SU-DHL-6 (cell line): ENCODE results near the gene BCL2L11.

Experiments used
- H2AFZ ChIP-seq: fragments of 200-600 bp; sonication (generic); 2 replicates; pipeline ENCODE4 v1.6.1; 2014; ENCODE audit warnings: low read depth, mild to moderate bottlenecking, moderate library complexity, mixed read lengths, antibody characterized with exemption, low read length; ENCODE audit not compliant: severe bottlenecking
- H3F3A ChIP-seq: fragments of 200-600 bp; shearing (Covaris generic); 2 replicates; pipeline ENCODE4 v1.6.0; 2016; ENCODE audit warnings: antibody characterized with exemption, mild to moderate bottlenecking; ENCODE audit not compliant: insufficient read depth
- H3K27ac ChIP-seq: fragments of 200-600 bp; sonication (generic); 2 replicates; pipeline ENCODE4 v1.5.1; 2016; ENCODE audit warnings: low read depth, mild to moderate bottlenecking, low read length, moderate library complexity, mixed read lengths
- H3K27me3 ChIP-seq: fragments of 200-600 bp; sonication (generic), shearing (Covaris generic); 2 replicates; pipeline ENCODE4 v1.6.0; 2014; ENCODE audit warnings: mild to moderate bottlenecking, low read length
- H3K36me3 ChIP-seq: fragments of 200-600 bp; sonication (generic); 2 replicates; pipeline ENCODE4 v1.6.1; 2014; ENCODE audit warnings: mild to moderate bottlenecking, low read length, mixed read lengths
- H3K4me2 ChIP-seq: fragments of 300-600, 200-600 bp; shearing (Covaris generic), sonication (generic); 2 replicates; pipeline ENCODE4 v1.6.0; 2014; ENCODE audit warnings: low read length, low read depth, mild to moderate bottlenecking; ENCODE audit not compliant: poor library complexity, severe bottlenecking
- H3K4me3 ChIP-seq: fragments of 200-600 bp; sonication (generic); 2 replicates; pipeline ENCODE4 v1.5.1; 2014; ENCODE audit warnings: antibody characterized with exemption, low read length, mild to moderate bottlenecking, mixed read lengths; ENCODE audit not compliant: insufficient read depth, poor library complexity, severe bottlenecking
- H3K79me2 ChIP-seq: fragments of 200-600 bp; sonication (generic); 2 replicates; pipeline ENCODE4 v1.6.1; 2014; ENCODE audit warnings: mild to moderate bottlenecking, low read length, moderate library complexity; ENCODE audit not compliant: insufficient read depth
- H3K9ac ChIP-seq: fragments of 200-600 bp; sonication (generic); 2 replicates; pipeline ENCODE4 v1.7.0; 2014; ENCODE audit warnings: mild to moderate bottlenecking, low read length
- H3K9me2 ChIP-seq: fragments of 200-600 bp; sonication (generic); replicated peaks from 2 replicates; pipeline ENCODE4 v1.6.1; 2014; ENCODE audit warnings: low read length; ENCODE audit not compliant: insufficient read depth
- H3K9me3 ChIP-seq: fragments of 200-600 bp; sonication (generic); 2 replicates; pipeline ENCODE4 v1.6.1; 2014; ENCODE audit warnings: low read length, mixed read lengths; ENCODE audit not compliant: insufficient read depth
- H4K20me1 ChIP-seq: fragments of 200-600 bp; sonication (generic); 2 replicates; pipeline ENCODE4 v1.6.1; 2014; ENCODE audit warnings: low read depth, mild to moderate bottlenecking, antibody characterized with exemption, low read length, moderate library complexity, mixed read lengths
- CTCF ChIP-seq: fragments of 200-600 bp; sonication (generic); IDR thresholded peaks from one replicate; pipeline ENCODE4 v1.5.1; 2017; ENCODE audit warnings: antibody characterized with exemption, mild to moderate bottlenecking, low read length, moderate library complexity; ENCODE audit not compliant: insufficient read depth, poor library complexity, severe bottlenecking
- EZH2phosphoT487 ChIP-seq: fragments of 200-600 bp; sonication (generic), shearing (Covaris generic); conservative IDR thresholded peaks from 2 replicates; pipeline ENCODE4 v1.6.1; 2018; ENCODE audit warnings: mild to moderate bottlenecking, antibody characterized with exemption, low read length, moderate library complexity, mixed read lengths

Gene BCL2L11

GRCh38 chr2:111139637-111140317, 19.1 kb downstream of the BCL2L11 start:
- Histone ChIP-seq H4K20me1 (no peaks in the 10 kb centered on the region; the same call in 1 of the 2 replicates), H3K9ac (no peak overlapping the region), H3K9me2 (no peaks in the 10 kb centered on the region), H3K4me2 (no peak overlapping the region), H3K27ac (no peak overlapping the region), H2AFZ (no peak overlapping the region), H3F3A (no peaks in the 10 kb centered on the region), H3K9me3 (no peaks in the 10 kb centered on the region), H3K27me3 (no peaks in the 10 kb centered on the region), H3K79me2 (peaks cover 55% of the 10 kb centered on the region), H3K36me3 (peaks cover 10% of the 10 kb centered on the region; the same call in 1 of the 2 replicates), H3K4me3 (no peak overlapping the region)
- TF ChIP-seq EZH2phosphoT487 (no peak), CTCF (no peak)

GRCh38 chr2:111140815-111141214, 20.1 kb downstream of the BCL2L11 start:
- no peak overlapping the region for H3K4me3 ChIP-seq
- no peak overlapping the region for H3K4me2 ChIP-seq
- no peaks in the 10 kb centered on the region for H3K9me3 ChIP-seq
- TF ChIP-seq EZH2phosphoT487 (no peak), CTCF (no peak)
- no peak overlapping the region for H3K9ac ChIP-seq
- H3K27ac ChIP-seq, result no peak overlapping the region
- peaks cover 10% of the 10 kb centered on the region; the same call in 1 of the 2 replicates for H3K36me3 ChIP-seq
- H3K79me2 ChIP-seq, result peaks cover 46% of the 10 kb centered on the region
- no peaks in the 10 kb centered on the region for H4K20me1 ChIP-seq
- H3K9me2 ChIP-seq, result no peaks in the 10 kb centered on the region
- no peaks in the 10 kb centered on the region for H3F3A ChIP-seq
- no peak overlapping the region for H2AFZ ChIP-seq
- no peaks in the 10 kb centered on the region for H3K27me3 ChIP-seq

GRCh38 chr2:111142101-111142500, 21.4 kb downstream of the BCL2L11 start:
- no peaks in the 10 kb centered on the region for H4K20me1 ChIP-seq
- H3K9me2 ChIP-seq, result no peaks in the 10 kb centered on the region
- H3F3A ChIP-seq, result no peaks in the 10 kb centered on the region
- no peaks in the 10 kb centered on the region for H3K27me3 ChIP-seq
- H3K36me3 ChIP-seq, result peaks cover 10% of the 10 kb centered on the region; the same call in 1 of the 2 replicates
- H3K9me3 ChIP-seq, result no peaks in the 10 kb centered on the region
- no peak for TF ChIP-seq CTCF
- TF ChIP-seq EZH2phosphoT487, result no peak
- no peak overlapping the region for H3K4me2 ChIP-seq
- H3K9ac ChIP-seq, result no peak overlapping the region
- peaks cover 33% of the 10 kb centered on the region for H3K79me2 ChIP-seq
- no peak overlapping the region for H3K27ac ChIP-seq
- no peak overlapping the region for H3K4me3 ChIP-seq
- H2AFZ ChIP-seq, result no peak overlapping the region
